ENCODE data around the gene PDE8A.
A peak's percentile ranks its signal among the peaks of the same experiment; 100 is the strongest.
"Not testable (repeated sequence)": the region's sequence is repeated elsewhere in the genome, so short reads cannot be mapped to it uniquely, and the experiment has no call there.

The PDE8A gene

GRCh38 chr15:84961114-84961452 lies 20.6 kb upstream of the PDE8A start:
- DNase-seq (ENCODE audit: low read depth in 3 of 3, low spot score in 1 of 3), result no peak

- no peak for DNase-seq (ENCODE audit: low read depth in 3 of 3, low spot score in 1 of 3)
Observed at GRCh38 chr15:84961707-84962106, 19.9 kb upstream of the PDE8A start.

GRCh38 chr15:84962955-84963354 lies 18.7 kb upstream of the PDE8A start:
- DNase-seq (ENCODE audit: low read depth in 3 of 3, low spot score in 1 of 3), result no peak

DNA sequence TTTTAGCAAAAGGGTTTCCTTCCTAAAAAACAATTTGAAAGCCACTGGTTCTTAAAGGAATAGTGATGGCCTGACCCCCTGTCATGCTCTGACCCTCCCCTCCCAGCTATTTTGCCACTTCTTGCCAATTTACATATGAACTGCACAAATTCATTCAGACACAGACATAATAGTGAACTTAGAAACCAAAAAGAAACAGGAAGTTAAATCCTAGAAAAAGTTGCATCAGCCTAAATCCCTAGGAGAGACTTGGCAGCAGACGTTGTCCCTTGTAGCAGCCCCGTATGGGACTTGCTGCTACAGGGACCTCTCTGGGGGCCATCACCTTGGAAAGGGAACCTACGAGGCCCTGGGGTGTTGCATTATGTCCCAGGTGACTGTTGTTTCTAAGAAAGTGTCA lies 14.3 kb upstream of the PDE8A start:
- no peak for DNase-seq (ENCODE audit: low read depth in 3 of 3, low spot score in 1 of 3)

DNA sequence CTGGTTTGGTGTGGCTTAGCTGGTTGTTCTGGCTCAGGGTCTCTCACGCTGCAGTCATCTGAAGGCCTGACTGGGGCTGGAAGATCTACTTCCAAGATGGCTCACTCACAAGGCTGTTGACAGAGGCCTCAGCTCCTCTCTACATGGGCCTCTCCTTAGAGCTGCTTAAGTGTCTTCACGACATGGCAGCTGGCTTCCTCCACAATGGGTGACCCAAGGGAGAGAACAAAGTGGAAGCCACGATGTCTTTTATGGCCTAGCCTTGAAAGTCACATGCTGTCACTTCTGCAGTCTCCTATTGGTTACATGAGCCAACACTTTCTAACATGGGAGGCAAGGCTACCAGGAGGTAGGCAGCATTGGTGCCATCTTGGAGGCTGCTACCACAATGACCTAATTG lies 13.4 kb upstream of the PDE8A start:
- no peak for DNase-seq (ENCODE audit: low read depth in 3 of 3, low spot score in 1 of 3)

DNA sequence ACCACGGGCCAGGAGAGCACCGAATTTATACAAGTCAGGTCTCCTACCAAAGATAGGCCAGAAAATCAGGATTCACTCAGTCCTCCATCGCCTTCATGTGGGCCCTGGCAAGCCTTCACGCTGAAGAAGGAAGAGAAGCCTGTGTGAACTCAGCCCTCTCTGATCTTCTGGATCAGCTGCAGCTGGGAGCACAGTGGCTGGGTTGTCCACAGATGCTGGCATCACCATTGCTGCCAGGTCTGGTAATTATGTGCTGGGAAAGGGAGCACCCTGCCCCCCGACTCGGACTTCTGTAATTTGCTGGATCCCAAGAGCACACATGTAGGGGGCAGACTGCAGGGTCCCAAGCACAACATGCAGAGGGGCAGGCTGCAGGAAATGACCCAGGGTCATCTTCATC lies 12.4 kb upstream of the PDE8A start:
- no peak for DNase-seq (ENCODE audit: low read depth in 3 of 3, low spot score in 1 of 3)

DNA sequence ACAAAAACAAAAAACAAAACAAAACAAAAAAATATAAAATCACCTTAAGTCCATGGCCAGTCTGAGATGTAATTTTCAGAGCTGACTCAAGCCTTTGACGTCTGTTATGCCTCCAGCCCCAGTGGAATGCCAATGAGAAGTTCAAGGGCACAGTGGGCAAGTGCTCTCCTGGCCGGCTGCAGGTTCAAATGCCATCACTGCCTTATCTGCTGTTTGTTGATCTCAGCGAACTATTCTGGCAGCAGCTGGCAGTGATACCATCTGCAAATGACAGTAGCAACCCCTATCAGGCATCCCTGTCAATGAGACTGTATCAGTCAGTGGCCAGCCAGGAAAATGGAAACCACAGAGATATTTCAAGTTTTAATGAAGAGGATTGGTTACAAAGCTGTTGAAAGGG lies 10.8 kb upstream of the PDE8A start:
- DNase-seq (ENCODE audit: low read depth in 3 of 3, low spot score in 1 of 3), result no peak

DNA sequence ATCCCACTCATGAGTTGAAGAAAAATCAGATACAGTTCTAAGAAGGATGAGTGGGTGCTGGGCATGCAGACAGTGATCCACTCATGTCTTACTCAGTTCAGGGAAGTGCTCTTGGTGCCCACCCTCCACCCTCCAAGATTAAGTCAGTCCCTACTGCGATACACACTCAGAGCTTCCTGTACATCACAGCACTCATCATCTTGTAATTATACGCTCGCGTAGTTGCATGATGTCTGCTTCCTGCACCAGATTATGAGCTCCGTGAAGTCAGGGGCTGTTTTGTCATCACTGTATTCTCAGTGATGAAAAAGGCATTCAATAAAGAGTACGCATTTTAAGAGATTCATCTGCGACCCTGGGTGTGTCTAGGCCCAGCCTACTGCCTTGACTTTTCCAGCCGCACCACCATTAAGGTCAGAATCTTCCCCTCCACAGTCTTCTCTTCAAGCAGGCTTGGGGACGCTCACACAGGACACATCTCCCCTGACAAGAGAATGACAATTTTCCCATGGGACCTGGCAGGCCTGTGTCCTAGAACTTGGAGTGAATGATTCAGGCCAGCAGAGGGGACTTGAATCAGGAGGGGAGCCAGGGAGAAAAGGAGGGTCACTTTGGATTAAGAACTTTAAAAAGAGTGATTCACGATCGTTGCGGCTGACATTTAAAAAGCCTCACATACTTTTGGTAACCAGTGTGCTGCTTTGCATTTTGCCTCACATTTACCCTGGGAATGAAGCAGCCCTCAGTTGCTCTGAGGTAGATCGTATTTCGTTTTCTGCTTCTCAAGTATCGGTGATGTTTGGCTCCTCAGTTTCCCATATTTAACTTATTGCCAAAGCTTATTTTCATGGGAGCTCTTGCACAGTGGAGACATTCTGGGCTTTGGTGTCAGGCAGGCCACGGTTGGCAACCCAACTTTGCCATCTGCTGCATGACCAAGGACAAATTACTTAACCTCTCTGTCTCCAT lies 7.9 kb upstream of the PDE8A start:
- DNase-seq (ENCODE audit: low read depth in 3 of 3, low spot score in 1 of 3), result no peak

- no peak for DNase-seq (ENCODE audit: low read depth in 3 of 3, low spot score in 1 of 3)
Observed at GRCh38 chr15:84975871-84976351, 5.7 kb upstream of the PDE8A start.

DNA sequence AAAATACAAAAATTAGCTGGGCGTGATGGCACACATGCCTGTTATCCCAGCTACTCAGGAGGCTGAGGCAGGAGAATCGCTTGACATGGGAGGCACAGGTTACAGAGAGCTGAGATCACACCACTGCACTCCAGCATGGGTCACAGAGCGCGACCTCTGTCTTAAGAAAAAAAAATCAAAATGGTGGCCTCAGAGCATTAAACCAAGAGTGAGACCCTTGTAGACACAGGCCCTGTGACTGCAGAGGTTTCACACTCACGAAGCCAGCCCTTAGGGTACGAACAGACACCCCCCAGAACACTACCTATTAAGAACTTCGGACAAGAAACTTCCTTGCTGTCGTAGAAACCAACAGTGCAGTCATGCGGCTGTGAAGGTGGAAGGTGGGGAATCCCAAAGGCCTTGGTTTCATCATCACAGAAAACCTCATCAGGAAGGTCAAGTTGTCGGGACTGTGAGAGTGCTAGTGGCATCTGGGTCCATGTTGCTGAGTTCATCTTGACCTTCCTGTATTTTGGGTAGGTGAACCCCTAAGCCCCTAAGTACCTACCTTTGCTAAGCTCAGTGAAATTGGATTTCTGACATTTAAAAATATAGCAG lies 4.8 kb upstream of the PDE8A start:
- DNase-seq (ENCODE audit: low read depth in 3 of 3, low spot score in 1 of 3), result no peak

- no peak for DNase-seq (ENCODE audit: low read depth in 3 of 3, low spot score in 1 of 3)
Observed at GRCh38 chr15:84979651-84980050, 2.0 kb upstream of the PDE8A start.

DNA sequence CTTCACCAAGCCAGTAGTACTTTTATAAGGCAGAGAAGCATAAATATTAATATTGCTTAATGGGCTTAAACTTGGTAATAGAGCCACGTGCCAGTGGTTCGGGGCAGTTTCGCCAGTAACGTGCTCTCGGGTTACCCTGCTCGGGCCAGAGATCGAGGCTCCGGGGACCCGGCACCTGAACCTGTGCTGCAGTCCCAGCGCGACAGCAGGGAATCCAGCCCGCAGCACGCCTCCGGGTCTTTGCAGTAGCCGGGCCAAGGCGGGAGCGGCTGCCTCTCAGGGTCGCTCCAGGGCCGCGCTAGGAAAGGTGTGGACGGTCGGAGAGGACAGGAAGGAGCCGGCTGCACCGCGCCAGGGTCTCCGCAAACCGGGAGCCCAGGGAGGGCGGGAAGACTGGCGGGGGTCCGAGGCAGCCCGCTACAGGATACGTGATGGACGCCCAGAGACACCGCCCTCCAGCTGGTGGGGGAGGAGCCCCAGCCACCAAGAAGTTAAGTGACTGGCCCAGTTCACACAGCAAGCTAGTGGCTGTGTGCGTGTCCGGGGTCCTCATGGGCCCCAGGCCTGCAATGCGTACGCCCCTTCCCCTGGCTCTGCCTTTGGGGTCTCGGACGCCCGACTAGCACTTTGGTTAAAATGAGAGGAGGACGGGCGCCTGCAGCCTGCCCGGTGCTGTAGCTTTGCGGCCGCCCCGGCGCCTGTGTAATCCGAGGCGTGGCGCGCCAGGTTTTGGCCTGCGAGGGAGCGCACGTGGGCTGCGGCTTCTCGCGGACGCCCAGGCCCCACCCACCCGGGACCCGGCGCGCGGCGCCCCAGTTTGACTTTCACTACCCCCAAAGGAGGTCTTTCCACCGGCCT lies 1.2 kb upstream of the PDE8A start:
- peak; percentile 24 to 71 (median 54) for DNase-seq (ENCODE audit: low read depth in 3 of 3, low spot score in 1 of 3)

DNA sequence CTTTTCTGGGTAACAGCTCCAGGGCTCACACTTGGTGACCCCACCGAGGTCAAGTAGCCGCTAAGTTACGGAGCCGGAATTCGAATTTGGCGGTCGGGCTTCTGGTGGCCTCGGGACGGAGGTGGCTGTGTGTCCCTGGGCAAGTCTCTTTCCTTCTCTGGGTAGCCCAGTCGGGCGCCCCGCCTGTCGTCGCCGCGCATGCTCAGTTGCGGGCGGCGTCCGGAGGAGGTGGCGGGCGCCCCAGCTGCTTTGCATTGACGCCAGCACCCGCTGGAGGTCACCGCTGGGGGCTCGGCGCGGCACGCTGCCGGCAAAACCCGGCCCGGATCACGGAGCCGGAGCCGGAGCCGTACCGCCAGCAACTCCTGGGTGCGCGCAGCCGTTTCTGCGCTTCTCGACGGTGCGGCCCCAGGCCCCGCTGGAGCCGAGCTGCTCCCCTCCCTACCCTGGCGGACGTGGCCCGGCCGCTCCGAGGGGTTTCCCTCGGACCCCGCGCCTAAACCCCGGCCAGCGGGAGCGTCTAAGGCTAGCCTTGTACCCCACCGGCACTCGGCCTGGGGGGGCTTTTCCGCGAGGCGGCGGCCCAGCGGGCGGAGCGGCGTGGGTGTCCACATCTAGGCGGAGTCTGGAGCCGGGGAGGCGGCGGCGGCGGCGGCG lies 474 bp upstream of the PDE8A start:
- DNase-seq (ENCODE audit: low read depth in 3 of 3, low spot score in 1 of 3), result peak; percentile 91 to 93 (median 91)

DNA sequence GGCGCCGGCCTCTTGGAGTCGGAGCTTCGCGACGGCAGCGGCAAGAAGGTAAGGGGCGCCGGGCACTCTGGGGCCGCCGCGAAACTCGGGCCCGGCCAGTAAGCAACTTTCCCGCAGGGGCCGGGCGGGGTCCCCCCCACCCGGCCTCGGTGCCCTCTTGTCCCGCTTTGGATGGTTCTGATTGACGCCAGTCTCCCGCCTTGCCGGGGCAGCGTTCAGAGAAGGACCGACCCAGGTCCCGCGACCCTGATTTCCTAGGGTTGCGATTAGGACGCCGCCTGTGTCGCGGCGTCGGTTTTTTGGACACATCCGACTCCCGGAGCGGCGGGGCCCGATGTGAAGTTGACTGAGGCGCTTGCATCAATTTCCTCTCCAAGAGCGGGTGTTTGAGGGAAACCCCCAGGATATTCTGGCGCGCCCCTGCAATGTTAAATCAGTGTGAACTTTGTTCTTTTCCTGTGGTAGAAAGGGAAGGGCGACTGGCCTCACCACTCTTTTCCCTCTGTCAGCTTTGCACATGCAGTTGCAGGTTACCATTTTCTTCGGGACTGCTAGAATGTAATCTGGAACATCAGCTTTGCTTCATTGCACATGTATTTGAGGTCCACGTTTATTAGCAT lies 755 bp downstream of the PDE8A start:
- DNase-seq (ENCODE audit: low read depth in 3 of 3, low spot score in 1 of 3), result peak in 2 of 3 donors; percentile 21 to 33

DNA sequence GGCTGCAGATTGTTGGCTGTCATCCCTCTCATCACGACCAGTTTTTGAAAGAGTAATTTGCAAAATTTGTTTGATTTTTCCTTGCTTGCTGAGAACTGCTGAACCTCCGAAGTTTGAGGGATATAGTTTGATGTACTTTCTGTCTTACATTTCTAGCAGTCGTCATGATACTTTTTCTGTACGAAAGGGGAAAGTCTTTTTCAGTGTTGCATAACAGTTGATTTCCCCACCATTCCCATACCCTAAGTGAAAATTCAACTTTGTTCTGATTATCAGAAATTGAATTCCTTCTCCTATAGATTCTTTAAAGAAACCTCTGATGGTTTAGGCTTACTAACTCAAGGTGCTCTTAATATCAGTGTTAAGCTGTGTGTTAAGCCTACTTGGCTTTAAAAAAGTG lies 1.6 kb downstream of the PDE8A start:
- no peak for DNase-seq (ENCODE audit: low read depth in 3 of 3, low spot score in 1 of 3)

DNA sequence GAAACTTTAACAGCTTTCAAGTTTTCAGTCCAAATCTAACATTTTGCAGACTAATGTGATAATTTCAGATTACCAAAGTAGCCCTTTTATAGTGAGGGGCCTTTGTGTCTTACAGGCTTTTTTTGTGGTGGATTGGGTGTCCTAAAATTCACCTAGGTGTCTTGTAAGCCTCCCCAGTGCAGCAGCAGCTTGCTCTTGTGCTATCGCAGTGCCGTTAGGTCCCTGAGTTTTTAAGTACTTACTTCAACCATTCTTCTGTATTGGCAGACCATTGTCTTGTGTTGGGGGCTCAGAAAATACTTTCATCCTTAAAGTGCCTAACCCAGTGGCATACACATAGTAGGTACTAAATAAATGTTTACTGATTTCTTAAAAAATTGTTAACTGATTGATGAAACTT lies 2.1 kb downstream of the PDE8A start:
- DNase-seq (ENCODE audit: low read depth in 3 of 3, low spot score in 1 of 3), result no peak

GRCh38 chr15:84985158-84985557 lies 3.5 kb downstream of the PDE8A start:
- no peak for DNase-seq (ENCODE audit: low read depth in 3 of 3, low spot score in 1 of 3)

- not testable (repeated sequence) for DNase-seq (ENCODE audit: low read depth in 3 of 3, low spot score in 1 of 3)
Observed at GRCh38 chr15:84987351-84987750, 5.7 kb downstream of the PDE8A start.

DNA sequence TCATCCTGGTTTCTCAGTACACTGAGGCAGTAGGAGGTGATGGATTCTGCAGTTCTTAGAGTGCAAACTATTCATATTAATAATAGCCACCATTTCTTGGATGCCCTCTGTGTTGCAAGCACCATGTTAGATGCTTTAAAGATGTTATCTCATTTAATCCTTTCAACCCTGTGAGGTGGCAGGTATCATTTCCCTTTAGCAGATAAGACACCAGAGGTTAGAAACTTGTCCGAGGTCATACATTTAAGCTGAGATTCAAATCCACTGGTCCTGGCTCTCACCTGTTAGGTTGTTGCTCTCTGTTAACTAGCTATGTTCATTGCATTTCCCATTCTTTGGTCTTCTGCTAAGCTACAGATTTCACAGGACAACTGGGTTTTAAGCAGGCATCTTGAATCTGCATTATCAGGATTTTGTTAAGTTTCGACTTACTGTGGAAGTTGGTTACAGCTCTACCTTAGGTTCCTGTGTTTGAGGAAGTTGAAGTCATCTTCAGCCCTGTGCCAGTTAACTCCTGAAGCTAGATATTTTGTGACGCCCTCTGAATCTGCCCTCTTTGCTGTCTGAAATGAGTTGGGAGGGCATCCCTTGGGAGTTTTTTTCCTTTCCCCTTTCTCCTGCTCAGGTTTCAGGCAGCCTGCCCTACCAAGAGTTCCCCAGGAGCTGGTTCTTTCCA lies 6.4 kb downstream of the PDE8A start:
- DNase-seq (ENCODE audit: low read depth in 3 of 3, low spot score in 1 of 3), result no peak

Data from stimulated activated CD4-positive, alpha-beta T cell treated with anti-CD3 and anti-CD28 coated beads, TNF-alpha, amount 100 ng/mL, for 1 hour (primary cell).